Measurements from ENCODE around the gene CHST12. TPM values are rescaled to one million over a fixed set of nuclear protein-coding genes. Genes with fewer than 3 reads are reported as not detected.
A peak's percentile ranks its signal among the peaks of the same experiment; 100 is the strongest.

CHST12 gene
- total RNA-seq, 6 donors from 2014 or later, result 10.2 to 35.9 (median 27.8) TPM

DNA sequence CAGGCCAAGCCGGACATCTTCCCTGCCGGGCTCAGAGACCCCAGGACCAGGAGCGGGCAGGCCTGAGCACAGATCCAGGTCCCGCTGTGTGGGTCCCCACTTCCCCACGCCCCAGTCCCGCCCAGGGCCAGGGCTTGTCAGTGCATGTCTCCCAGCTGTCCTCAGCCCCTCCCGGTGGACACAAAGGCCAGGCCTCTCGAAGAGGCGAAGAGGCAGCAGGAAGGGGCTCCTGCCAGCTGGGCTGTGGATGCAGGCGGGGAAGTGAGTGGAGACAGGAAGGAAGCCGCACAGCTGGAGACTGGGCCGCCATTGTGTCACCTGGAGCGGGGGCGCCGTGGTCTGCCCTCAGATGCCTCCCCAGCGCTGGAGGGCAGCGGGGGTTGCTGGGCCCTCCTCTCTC is 68.0 kb downstream of the CHST12 start:
- no peak overlapping the region for H3K27ac ChIP-seq
- WGBS, 2 donors, result 28 to 40% methylated on average over 1 to 16 of the region's 17 CpGs

DNA sequence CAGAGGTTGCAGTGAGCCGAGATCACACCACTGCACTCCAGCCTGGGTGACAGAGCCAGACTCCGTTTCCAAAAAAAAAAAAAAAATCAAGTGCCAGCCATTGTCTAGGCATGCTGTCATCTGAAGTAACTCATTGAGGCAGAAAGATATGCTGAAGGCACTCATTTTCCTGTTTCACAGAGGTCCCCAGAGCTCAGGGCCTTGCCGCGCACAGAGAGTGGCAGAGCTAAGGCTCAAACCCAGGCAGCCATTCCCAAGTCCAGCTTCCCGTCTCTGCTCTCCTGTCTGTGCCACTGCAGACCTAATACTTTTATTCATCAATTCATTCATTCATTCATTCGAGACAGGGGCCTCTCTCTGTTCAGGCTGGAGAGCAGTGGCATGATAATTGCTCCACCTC is 69.3 kb downstream of the CHST12 start:
- 82 to 89% methylated on average over 6 of the region's 6 CpGs for WGBS, 2 donors
- Histone ChIP-seq H3K36me3 (no peaks in the 10 kb centered on the region), H3K9me3 (no peaks in the 10 kb centered on the region), H3K4me3 (no peak overlapping the region), H3K4me1 (peaks cover 13 to 24% (median 16%) of the 10 kb centered on the region in 4 donors), H3K27me3 (no peaks in the 10 kb centered on the region), H3K27ac (no peak overlapping the region)
- TF ChIP-seq EP300 (IDR thresholded peaks at IDR 0.05) (no peak), POLR2AphosphoS5 (IDR thresholded peaks at IDR 0.05) (no peak)
- TF ChIP-seq, protein P1, sequence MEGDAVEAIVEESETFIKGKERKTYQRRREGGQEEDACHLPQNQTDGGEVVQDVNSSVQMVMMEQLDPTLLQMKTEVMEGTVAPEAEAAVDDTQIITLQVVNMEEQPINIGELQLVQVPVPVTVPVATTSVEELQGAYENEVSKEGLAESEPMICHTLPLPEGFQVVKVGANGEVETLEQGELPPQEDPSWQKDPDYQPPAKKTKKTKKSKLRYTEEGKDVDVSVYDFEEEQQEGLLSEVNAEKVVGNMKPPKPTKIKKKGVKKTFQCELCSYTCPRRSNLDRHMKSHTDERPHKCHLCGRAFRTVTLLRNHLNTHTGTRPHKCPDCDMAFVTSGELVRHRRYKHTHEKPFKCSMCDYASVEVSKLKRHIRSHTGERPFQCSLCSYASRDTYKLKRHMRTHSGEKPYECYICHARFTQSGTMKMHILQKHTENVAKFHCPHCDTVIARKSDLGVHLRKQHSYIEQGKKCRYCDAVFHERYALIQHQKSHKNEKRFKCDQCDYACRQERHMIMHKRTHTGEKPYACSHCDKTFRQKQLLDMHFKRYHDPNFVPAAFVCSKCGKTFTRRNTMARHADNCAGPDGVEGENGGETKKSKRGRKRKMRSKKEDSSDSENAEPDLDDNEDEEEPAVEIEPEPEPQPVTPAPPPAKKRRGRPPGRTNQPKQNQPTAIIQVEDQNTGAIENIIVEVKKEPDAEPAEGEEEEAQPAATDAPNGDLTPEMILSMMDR (IDR thresholded peaks at IDR 0.05), result no peak
- no peak for ATAC-seq (ENCODE audit: low FRiP score in 2 of 2)
- DNase-seq, result no peak

More for the DNA sequence above, 68.0 kb downstream of the CHST12 start:
- Histone ChIP-seq H3K4me3 (no peak overlapping the region), H3K9me3 (no peaks in the 10 kb centered on the region), H3K27me3 (no peaks in the 10 kb centered on the region), H3K36me3 (no peaks in the 10 kb centered on the region), H3K4me1 (peaks cover 7 to 15% (median 11%) of the 10 kb centered on the region in 4 donors)
- ATAC-seq (ENCODE audit: low FRiP score in 2 of 2), result peak in 1 of 2 donors; percentile 12
- DNase-seq, result peak in 1 of 2 donors; percentile 72
- no peak for TF ChIP-seq POLR2A (IDR thresholded peaks at IDR 0.05)
- TF ChIP-seq, protein P1 (IDR thresholded peaks at IDR 0.05), result no peak
- peak in 1 of 2 donors; percentile 7 for TF ChIP-seq POLR2AphosphoS5 (IDR thresholded peaks at IDR 0.05)

DNA sequence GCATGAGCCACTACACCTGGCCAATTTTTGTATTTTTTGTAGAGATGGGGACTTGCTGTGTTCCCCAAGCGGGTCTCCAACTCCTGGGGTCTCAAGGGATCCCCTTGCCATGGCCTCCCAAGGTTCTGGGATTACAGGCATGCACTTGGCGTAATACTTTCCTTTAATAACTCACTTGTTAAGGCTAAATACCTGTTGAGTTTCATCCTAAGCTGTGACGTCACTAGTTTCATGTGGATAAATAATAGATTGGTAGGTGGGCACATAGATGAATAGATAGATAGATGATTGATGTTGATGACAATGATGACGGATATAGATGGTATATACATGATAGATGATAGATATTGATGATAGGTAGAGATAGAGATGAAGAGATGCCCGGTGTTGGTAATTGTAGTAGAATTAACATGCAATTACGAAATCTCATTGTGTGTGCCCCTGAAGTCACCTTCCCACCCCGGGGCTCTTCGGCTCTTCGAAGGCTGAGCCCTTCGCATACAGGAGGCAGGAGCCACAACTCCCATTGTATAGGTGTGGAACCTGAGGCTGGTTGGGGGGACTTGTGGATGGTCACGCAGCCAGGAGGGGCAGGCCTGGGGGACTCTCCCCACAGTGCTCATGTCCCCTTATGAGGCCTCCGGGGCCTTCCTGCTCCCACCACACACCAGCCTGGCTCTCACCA is 70.2 kb downstream of the CHST12 start:
- TF ChIP-seq, protein P1 (IDR thresholded peaks at IDR 0.05), result no peak
- TF ChIP-seq POLR2A (IDR thresholded peaks at IDR 0.05) (no peak), POLR2AphosphoS5 (IDR thresholded peaks at IDR 0.05) (no peak), EP300 (IDR thresholded peaks at IDR 0.05) (no peak)
- no peaks in the 10 kb centered on the region for H3K9me3 ChIP-seq
- peaks cover 22 to 30% (median 25%) of the 10 kb centered on the region in 4 donors for H3K4me1 ChIP-seq
- ATAC-seq (ENCODE audit: low FRiP score in 2 of 2) (no peak), DNase-seq (no peak)
- no peak overlapping the region for H3K27ac ChIP-seq
- H3K27me3 ChIP-seq, result no peaks in the 10 kb centered on the region
- no peak overlapping the region for H3K4me3 ChIP-seq
- H3K36me3 ChIP-seq, result no peaks in the 10 kb centered on the region
- 83 to 84% methylated on average over 10 to 11 of the region's 12 CpGs for WGBS, 2 donors

DNA sequence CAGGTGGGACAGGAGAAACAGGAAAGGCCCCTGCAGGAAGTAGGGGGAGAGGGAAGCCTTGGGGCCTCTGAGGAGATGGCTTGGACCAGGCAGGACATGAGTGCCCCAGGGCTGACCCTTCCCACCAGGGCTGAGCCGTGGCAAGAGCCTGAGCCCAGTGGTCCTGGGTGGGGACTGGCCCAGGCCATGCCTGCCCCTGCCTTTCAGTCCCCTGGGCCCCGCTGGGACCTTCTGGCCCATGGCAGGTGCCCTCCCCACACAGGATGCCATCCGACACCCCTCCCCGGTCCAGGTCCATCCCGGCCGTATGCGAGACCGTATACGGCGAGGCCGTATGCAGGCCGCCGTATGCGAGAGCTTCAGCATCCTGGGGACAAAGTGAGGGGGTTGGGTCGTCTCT is 70.8 kb downstream of the CHST12 start:
- TF ChIP-seq EP300 (IDR thresholded peaks at IDR 0.05) (no peak), POLR2AphosphoS5 (IDR thresholded peaks at IDR 0.05) (no peak), POLR2A (IDR thresholded peaks at IDR 0.05) (no peak)
- TF ChIP-seq, protein P1 (IDR thresholded peaks at IDR 0.05), result no peak
- Histone ChIP-seq H3K27me3 (no peaks in the 10 kb centered on the region), H3K9me3 (no peaks in the 10 kb centered on the region), H3K36me3 (no peaks in the 10 kb centered on the region), H3K27ac (no peak overlapping the region), H3K4me1 (peaks cover 24 to 31% (median 27%) of the 10 kb centered on the region in 4 donors), H3K4me3 (no peak overlapping the region)
- whole genome bisulfite sequencing, 2 donors, result 81 to 87% methylated on average over 3 to 13 of the region's 15 CpGs
- peak in 1 of 2 donors; percentile 52 for DNase-seq
- ATAC-seq (ENCODE audit: low FRiP score in 2 of 2), result no peak
